HFF-Myc (cell line): Measurements from ENCODE around the gene FOXN3.

Experiments
- DNase-seq: peaks from one replicate; pipeline ENCODE4 v3.0.0-alpha.2; 2011; ENCODE audit warnings: low read depth; ENCODE audit errors: extremely low read depth
- H3K4me3 ChIP-seq: replicated peaks from 2 replicates; pipeline ENCODE4 v1.5.1; 2011; ENCODE audit warnings: low read depth, mild to moderate bottlenecking, control low read depth, low read length
- CTCF ChIP-seq: IDR thresholded peaks from 2 replicates; pipeline ENCODE4 v1.5.1; 2012; ENCODE audit warnings: mild to moderate bottlenecking, low read depth, low read length, control low read depth; ENCODE audit errors: missing control alignments

The FOXN3 gene

GRCh38 chr14:89330236-89331002 lies 86.6 kb downstream of the FOXN3 start:
- H3K4me3 ChIP-seq = no peak overlapping the region
- TF ChIP-seq CTCF = no peak
- DNase-seq = no peak

- no peak overlapping the region for H3K4me3 ChIP-seq
- no peak for TF ChIP-seq CTCF
- no peak for DNase-seq
These were observed 89.2 kb downstream of the FOXN3 start for GRCh38 chr14:89327771-89328212.

- TF ChIP-seq CTCF = no peak
- no peak for DNase-seq
- no peak overlapping the region for H3K4me3 ChIP-seq
These were observed 91.1 kb downstream of the FOXN3 start for GRCh38 chr14:89325959-89326358.

GRCh38 chr14:89325299-89325883 lies 91.6 kb downstream of the FOXN3 start:
- TF ChIP-seq CTCF = no peak
- no peak for DNase-seq
- H3K4me3 ChIP-seq = no peak overlapping the region

- H3K4me3 ChIP-seq = no peak overlapping the region
- DNase-seq = no peak
- no peak for TF ChIP-seq CTCF
These were observed 92.3 kb downstream of the FOXN3 start for GRCh38 chr14:89324501-89325298.

GRCh38 chr14:89320381-89321000 lies 96.5 kb downstream of the FOXN3 start:
- DNase-seq = no peak
- no peak for TF ChIP-seq CTCF
- no peak overlapping the region for H3K4me3 ChIP-seq
